Measurements from ENCODE around the gene METTL15. TPM values are rescaled to one million over a fixed set of nuclear protein-coding genes. Genes with fewer than 3 reads are reported as not detected.
"Not testable (repeated sequence)": the region's sequence is repeated elsewhere in the genome, so short reads cannot be mapped to it uniquely, and the experiment has no call there.

The METTL15 gene
- total RNA-seq, 2 experiments from 2014 or later = 13.6 to 18.0 TPM

DNA sequence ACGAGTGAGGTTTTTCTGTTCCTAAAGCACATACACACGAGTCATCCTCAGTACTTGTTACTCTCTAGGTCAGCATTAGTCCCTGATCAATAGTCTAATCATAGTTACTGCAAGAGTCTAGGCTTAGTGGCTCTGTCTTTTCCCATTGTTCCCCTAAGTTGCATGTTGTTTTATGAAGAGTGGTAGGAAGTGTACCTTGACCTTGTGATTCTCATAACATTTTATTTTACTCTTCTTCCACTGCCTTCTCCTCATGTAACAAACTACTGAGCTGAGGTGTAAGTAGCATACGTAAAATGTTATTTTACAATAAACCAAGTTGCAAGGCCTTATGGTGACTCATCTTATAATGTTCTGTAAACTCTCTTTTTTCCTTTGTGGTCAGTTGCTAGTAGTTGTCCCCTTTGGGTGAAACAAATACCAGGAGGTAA lies 15.0 kb downstream of the METTL15 start:
- H3K27me3 Mint-ChIP-seq = no peaks in the 10 kb centered on the region
- H3K36me3 Mint-ChIP-seq = peaks cover 16% of the 10 kb centered on the region
- peaks cover 3% of the 10 kb centered on the region for H3K4me1 Mint-ChIP-seq
- H3K9me3 Mint-ChIP-seq (ENCODE audit: low read depth) = no peaks in the 10 kb centered on the region
- CTCF ChIA-PET = no interaction called here
- ATAC-seq = no peak
- no peak overlapping the region for H3K27ac Mint-ChIP-seq
- no peak overlapping the region for H3K4me3 Mint-ChIP-seq
- no peak for DNase-seq

DNA sequence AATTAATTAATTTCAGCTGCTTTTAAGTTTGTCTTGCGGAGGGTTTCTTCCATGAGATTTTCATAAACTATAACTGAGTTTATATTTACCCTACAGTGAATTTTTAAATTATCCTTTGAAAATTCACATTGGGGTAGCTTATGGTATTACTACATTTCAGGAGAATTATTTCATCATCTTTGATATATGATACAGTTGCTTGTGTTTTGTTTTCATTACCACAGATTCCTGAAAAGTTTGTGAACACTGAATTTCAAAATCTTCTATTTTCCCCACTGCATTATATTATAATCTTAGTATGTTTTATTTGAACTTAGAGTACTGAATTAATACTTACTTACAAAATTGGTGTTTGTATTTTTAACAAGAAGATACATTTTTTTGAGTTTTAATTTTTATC lies 24.4 kb downstream of the METTL15 start:
- H3K27ac Mint-ChIP-seq = no peak overlapping the region
- no peaks in the 10 kb centered on the region for H3K4me1 Mint-ChIP-seq
- peaks cover 14% of the 10 kb centered on the region for H3K9me3 Mint-ChIP-seq (ENCODE audit: low read depth)
- H3K4me3 Mint-ChIP-seq = no peak overlapping the region
- no peaks in the 10 kb centered on the region for H3K27me3 Mint-ChIP-seq
- ATAC-seq = no peak
- CTCF ChIA-PET = no interaction called here
- H3K36me3 Mint-ChIP-seq = peaks cover 41% of the 10 kb centered on the region
- DNase-seq = no peak

- Mint-ChIP-seq H3K27me3 (no peaks in the 10 kb centered on the region), H3K36me3 (peaks cover 46% of the 10 kb centered on the region), H3K9me3 (ENCODE audit: low read depth) (peaks cover 16% of the 10 kb centered on the region), H3K27ac (no peak overlapping the region), H3K4me1 (no peaks in the 10 kb centered on the region), H3K4me3 (no peak overlapping the region)
- CTCF ChIA-PET = no interaction called here
- ATAC-seq = no peak
- DNase-seq = no peak
Observed at GRCh38 chr11:28133146-28133545, 25.0 kb downstream of the METTL15 start.

DNA sequence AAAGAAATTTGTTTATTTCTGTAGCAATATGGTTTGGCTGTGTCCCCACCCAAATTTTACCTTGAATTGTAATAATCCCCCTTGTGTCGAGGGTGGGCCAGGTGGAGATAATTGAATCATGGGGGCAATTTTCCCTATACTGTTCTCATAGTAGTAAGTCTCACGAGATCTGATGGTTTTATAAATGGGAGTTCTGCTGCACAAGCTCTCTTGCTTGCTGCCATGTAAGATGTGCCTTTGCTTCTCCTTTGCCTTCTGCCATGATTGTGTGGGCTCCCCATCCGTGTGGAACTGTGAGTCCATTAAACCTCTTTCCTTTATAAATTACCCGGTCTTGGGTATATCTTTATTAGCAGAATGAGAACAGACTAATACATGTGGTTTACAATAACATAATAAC lies 28.0 kb downstream of the METTL15 start:
- H3K27me3 Mint-ChIP-seq, H3K4me1 Mint-ChIP-seq, ATAC-seq, H3K27ac Mint-ChIP-seq, H3K4me3 Mint-ChIP-seq, CTCF ChIA-PET, DNase-seq: not testable (repeated sequence)
- H3K36me3 Mint-ChIP-seq = peaks cover 69% of the 10 kb centered on the region
- H3K9me3 Mint-ChIP-seq (ENCODE audit: low read depth) = peaks cover 27% of the 10 kb centered on the region

DNA sequence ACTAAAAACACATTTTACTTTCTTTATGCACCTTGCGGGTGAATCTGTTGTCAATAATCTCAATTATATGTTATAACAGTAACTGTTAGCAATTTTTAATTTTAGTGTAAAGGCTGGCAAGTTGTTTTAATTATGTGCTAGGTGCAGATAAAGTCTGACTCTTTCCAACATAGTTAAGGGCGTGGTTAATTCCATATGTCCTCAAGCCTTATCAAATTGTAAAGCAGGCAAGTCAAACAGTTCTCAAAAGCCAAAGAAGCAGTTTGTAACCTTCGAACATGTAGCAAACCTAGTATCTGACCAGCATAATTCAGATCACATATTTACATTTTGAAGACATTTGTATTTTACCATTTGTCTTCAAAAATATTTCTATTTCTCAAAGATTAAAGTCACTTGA lies 29.2 kb downstream of the METTL15 start:
- ATAC-seq = no peak
- DNase-seq = no peak
- H3K27ac Mint-ChIP-seq = no peak overlapping the region
- H3K27me3 Mint-ChIP-seq = no peaks in the 10 kb centered on the region
- H3K36me3 Mint-ChIP-seq = peaks cover 67% of the 10 kb centered on the region
- no peaks in the 10 kb centered on the region for H3K4me1 Mint-ChIP-seq
- H3K9me3 Mint-ChIP-seq (ENCODE audit: low read depth) = peaks cover 28% of the 10 kb centered on the region
- H3K4me3 Mint-ChIP-seq = no peak overlapping the region
- CTCF ChIA-PET = no interaction called here

- no peak overlapping the region for H3K27ac Mint-ChIP-seq
- no peak overlapping the region for H3K4me3 Mint-ChIP-seq
- ATAC-seq (no peak), DNase-seq (no peak)
- CTCF ChIA-PET = no interaction called here
- peaks cover 28% of the 10 kb centered on the region for H3K9me3 Mint-ChIP-seq (ENCODE audit: low read depth)
- no peaks in the 10 kb centered on the region for H3K27me3 Mint-ChIP-seq
- no peaks in the 10 kb centered on the region for H3K4me1 Mint-ChIP-seq
- H3K36me3 Mint-ChIP-seq = peaks cover 68% of the 10 kb centered on the region
Observed at GRCh38 chr11:28137832-28138231, 29.6 kb downstream of the METTL15 start.

- H3K36me3 Mint-ChIP-seq = peaks cover 50% of the 10 kb centered on the region
- H3K27ac Mint-ChIP-seq = no peak overlapping the region
- H3K9me3 Mint-ChIP-seq (ENCODE audit: low read depth) = peaks cover 21% of the 10 kb centered on the region
- ATAC-seq (no peak), DNase-seq (no peak)
- CTCF ChIA-PET = no interaction called here
- no peaks in the 10 kb centered on the region for H3K4me1 Mint-ChIP-seq
- no peak overlapping the region for H3K4me3 Mint-ChIP-seq
- H3K27me3 Mint-ChIP-seq = no peaks in the 10 kb centered on the region
Observed at GRCh38 chr11:28139841-28140415, 31.7 kb downstream of the METTL15 start.

GRCh38 chr11:28140689-28141455 lies 32.7 kb downstream of the METTL15 start:
- CTCF ChIA-PET = no interaction called here
- Mint-ChIP-seq H3K4me1 (no peaks in the 10 kb centered on the region), H3K27ac (no peak overlapping the region), H3K36me3 (peaks cover 44% of the 10 kb centered on the region), H3K4me3 (no peak overlapping the region), H3K9me3 (ENCODE audit: low read depth) (peaks cover 20% of the 10 kb centered on the region), H3K27me3 (no peaks in the 10 kb centered on the region)
- no peak for ATAC-seq
- no peak for DNase-seq

GRCh38 chr11:28142724-28143123 lies 34.5 kb downstream of the METTL15 start:
- H3K36me3 Mint-ChIP-seq = peaks cover 32% of the 10 kb centered on the region
- CTCF ChIA-PET = no interaction called here
- peaks cover 14% of the 10 kb centered on the region for H3K9me3 Mint-ChIP-seq (ENCODE audit: low read depth)
- no peaks in the 10 kb centered on the region for H3K27me3 Mint-ChIP-seq
- ATAC-seq (no peak), DNase-seq (no peak)
- H3K4me1 Mint-ChIP-seq = peaks cover 1% of the 10 kb centered on the region
- no peak overlapping the region for H3K4me3 Mint-ChIP-seq
- H3K27ac Mint-ChIP-seq = no peak overlapping the region

- no peak for ATAC-seq
Observed at GRCh38 chr11:28144808-28145207, 36.6 kb downstream of the METTL15 start.

DNA sequence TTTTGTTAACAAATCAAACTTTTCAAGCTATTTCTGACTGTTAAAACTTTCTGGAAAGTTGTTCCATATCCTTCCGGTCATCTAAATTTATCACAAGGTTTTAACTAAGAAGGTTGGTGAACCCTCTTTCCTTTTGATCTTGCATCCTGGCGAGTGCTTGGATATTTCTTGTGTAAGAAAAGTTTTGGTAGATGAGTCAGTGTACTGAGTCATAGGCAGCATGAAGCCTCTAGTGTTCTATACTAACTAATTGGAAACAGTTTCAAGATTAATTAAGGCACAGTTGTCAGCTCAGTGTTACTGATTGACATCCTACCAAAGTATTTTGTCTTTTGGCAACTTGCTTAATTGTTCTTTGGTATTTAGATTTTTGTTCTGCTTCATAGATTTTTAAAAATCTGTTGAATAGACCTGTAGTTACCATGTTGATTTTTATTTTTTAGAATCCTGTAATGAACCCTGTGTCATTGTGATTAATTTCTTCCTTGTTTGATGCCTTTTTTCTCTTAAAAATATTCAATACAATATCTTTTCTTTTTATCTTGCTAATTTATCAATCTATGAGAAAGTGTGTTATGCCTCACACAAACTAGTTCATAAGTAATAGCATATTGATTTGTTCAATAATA lies 38.0 kb downstream of the METTL15 start:
- H3K36me3 Mint-ChIP-seq = peaks cover 11% of the 10 kb centered on the region
- no peak for DNase-seq
- no peak for ATAC-seq
- no peak overlapping the region for H3K4me3 Mint-ChIP-seq
- no peaks in the 10 kb centered on the region for H3K27me3 Mint-ChIP-seq
- H3K27ac Mint-ChIP-seq = no peak overlapping the region
- peaks cover 1% of the 10 kb centered on the region for H3K4me1 Mint-ChIP-seq
- no peaks in the 10 kb centered on the region for H3K9me3 Mint-ChIP-seq (ENCODE audit: low read depth)
- CTCF ChIA-PET = no interaction called here

More at GRCh38 chr11:28144808-28145207, 36.6 kb downstream of the METTL15 start:
- H3K27ac Mint-ChIP-seq = no peak overlapping the region
- H3K27me3 Mint-ChIP-seq = no peaks in the 10 kb centered on the region
- CTCF ChIA-PET = no interaction called here
- DNase-seq = no peak
- peaks cover 7% of the 10 kb centered on the region for H3K9me3 Mint-ChIP-seq (ENCODE audit: low read depth)
- peaks cover 21% of the 10 kb centered on the region for H3K36me3 Mint-ChIP-seq
- peaks cover 1% of the 10 kb centered on the region for H3K4me1 Mint-ChIP-seq
- H3K4me3 Mint-ChIP-seq = no peak overlapping the region

DNA sequence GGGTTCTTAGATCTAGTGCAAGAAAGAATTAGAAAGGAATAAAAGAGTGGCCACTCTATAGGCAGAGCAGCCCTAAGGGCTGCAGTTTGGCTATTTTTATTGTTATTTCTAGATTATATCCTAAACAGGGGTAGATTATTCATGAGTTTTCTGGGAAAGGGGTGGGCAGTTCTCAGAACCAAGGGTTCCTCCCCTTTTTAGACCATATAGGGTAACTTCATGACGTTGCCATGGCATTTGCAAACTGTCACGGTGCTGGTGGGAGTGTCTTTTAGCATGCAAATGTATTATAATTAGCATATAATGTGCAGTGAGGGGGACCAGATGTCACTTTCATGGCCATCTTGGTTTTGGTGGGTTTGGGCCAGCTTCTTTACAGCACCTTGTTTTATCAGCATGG lies 44.6 kb downstream of the METTL15 start:
- DNase-seq (no peak), ATAC-seq (no peak)
- Mint-ChIP-seq H3K4me3 (no peak overlapping the region), H3K4me1 (no peaks in the 10 kb centered on the region), H3K27ac (no peak overlapping the region), H3K27me3 (no peaks in the 10 kb centered on the region), H3K36me3 (peaks cover 26% of the 10 kb centered on the region), H3K9me3 (ENCODE audit: low read depth) (no peaks in the 10 kb centered on the region)
- CTCF ChIA-PET = no interaction called here

DNA sequence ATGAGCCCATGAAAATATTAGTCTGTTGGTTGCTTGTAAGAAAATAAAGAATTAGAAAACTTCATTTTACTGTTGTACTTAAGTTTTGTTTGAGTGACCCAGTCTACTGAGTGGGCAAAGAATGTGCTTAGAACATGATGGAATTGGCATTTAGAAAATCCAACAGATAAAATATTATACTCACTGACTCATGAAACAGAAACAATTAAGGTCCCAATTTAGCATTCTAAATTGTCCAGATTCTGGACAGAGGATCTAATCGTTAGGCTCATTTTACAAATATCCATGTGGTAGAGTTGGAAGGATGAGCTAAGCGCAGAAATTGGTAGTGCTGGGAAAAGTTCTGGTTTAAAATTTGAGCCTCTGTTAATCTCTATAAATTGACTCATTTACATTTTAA lies 45.4 kb downstream of the METTL15 start:
- no peaks in the 10 kb centered on the region for H3K9me3 Mint-ChIP-seq (ENCODE audit: low read depth)
- no peaks in the 10 kb centered on the region for H3K4me1 Mint-ChIP-seq
- no peak overlapping the region for H3K27ac Mint-ChIP-seq
- H3K36me3 Mint-ChIP-seq = peaks cover 30% of the 10 kb centered on the region
- no peak for DNase-seq
- H3K4me3 Mint-ChIP-seq = no peak overlapping the region
- CTCF ChIA-PET = no interaction called here
- ATAC-seq = no peak
- H3K27me3 Mint-ChIP-seq = no peaks in the 10 kb centered on the region

DNA sequence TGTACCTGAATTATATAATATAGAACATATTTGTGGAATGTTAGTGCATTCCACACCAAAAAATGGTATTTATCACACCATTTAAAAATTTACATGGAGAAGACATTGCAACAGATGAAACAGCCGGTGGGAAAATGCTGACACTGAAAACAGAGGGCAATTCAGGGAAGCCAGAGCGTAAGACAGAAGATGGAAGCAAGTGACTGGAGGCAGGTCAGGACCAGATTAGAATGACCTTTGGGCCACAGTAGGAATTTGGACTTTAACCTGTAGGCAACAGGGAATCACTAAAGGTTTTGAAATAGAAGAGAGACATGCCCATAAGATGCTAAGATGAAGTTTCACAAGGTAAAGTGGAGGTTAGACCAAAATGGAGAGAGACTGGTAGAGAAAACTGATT lies 60.5 kb downstream of the METTL15 start:
- H3K27me3 Mint-ChIP-seq = no peaks in the 10 kb centered on the region
- ATAC-seq = no peak
- CTCF ChIA-PET = no interaction called here

More for the DNA sequence above, 60.5 kb downstream of the METTL15 start:
- Mint-ChIP-seq H3K9me3 (ENCODE audit: low read depth) (peaks cover 1% of the 10 kb centered on the region), H3K4me3 (no peak overlapping the region), H3K36me3 (peaks cover 21% of the 10 kb centered on the region), H3K27ac (no peak overlapping the region), H3K4me1 (peaks cover 12% of the 10 kb centered on the region)
- no peak for DNase-seq

Data from activated CD8-positive, alpha-beta memory T cell treated with anti-CD3 and anti-CD28 coated beads, Interleukin-2, amount 10 ng/mL, durations not matched to agents 7 days and 5 days (primary cell).